Measurements from ENCODE around the gene RAP1GAP.

GRCh38 chr1:21553116-21553926 is 115.8 kb downstream of the RAP1GAP start:
- TF ChIP-seq CTCF (IDR thresholded peaks at IDR 0.05; ENCODE audit: borderline replicate concordance, extremely low read depth, low read length, poor library complexity, severe bottlenecking) = no peak
- no peak for TF ChIP-seq EZH2 (IDR thresholded peaks at IDR 0.05; ENCODE audit: borderline replicate concordance, low read depth, low read length, severe bottlenecking)
